WTC11 (cell line): Measurements from ENCODE around the gene PEX11B.

Source experiments
- CREB1 ChIP-seq: sonication (generic); formaldehyde crosslinking; IDR thresholded peaks from 2 replicates; pipeline ENCODE4 v1.8.0; 2023; ENCODE audit warnings: mild to moderate bottlenecking, missing genetic modification reagents
- TF ChIP-seq, protein P1 (sequence below): fragments of 200-600 bp; IDR thresholded peaks from 2 replicates; pipeline ENCODE4 v1.8.0; 2022; ENCODE audit warnings: antibody characterized with exemption

GRCh38 chr1:145967288-145967687 lies 48.8 kb upstream of the PEX11B start:
- TF ChIP-seq, protein P1, sequence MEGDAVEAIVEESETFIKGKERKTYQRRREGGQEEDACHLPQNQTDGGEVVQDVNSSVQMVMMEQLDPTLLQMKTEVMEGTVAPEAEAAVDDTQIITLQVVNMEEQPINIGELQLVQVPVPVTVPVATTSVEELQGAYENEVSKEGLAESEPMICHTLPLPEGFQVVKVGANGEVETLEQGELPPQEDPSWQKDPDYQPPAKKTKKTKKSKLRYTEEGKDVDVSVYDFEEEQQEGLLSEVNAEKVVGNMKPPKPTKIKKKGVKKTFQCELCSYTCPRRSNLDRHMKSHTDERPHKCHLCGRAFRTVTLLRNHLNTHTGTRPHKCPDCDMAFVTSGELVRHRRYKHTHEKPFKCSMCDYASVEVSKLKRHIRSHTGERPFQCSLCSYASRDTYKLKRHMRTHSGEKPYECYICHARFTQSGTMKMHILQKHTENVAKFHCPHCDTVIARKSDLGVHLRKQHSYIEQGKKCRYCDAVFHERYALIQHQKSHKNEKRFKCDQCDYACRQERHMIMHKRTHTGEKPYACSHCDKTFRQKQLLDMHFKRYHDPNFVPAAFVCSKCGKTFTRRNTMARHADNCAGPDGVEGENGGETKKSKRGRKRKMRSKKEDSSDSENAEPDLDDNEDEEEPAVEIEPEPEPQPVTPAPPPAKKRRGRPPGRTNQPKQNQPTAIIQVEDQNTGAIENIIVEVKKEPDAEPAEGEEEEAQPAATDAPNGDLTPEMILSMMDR = no peak
- TF ChIP-seq CREB1 (CRISPR knock-in tag) = no peak
